Endothelial cell of umbilical vein (primary cell): ENCODE measurements around the gene TMEM229B. TPM values are rescaled to one million over a fixed set of nuclear protein-coding genes. Genes with fewer than 3 reads are reported as not detected.

ENCODE experiments used
- BruUV-seq: library from RNA; stranded (reverse); fragments of 400-500 nt; replicated peaks from 2 replicates; lab custom pipeline; 2021; lab: Mats Ljungman, UMichigan
- CTCF ChIA-PET: fragments of 300-600, 350-600 bp; sonication (Branson Sonifier 250); formaldehyde crosslinking; loops from one replicate; lab custom pipeline; 2021; ENCODE audit warnings: antibody characterized with exemption, inconsistent platforms; lab: Charles Lee
- POLR2A ChIA-PET: fragments of 300-600, 350-600 bp; sonication (Branson Sonifier 250); formaldehyde crosslinking; loops from one replicate; lab custom pipeline; 2021; ENCODE audit warnings: antibody characterized with exemption, inconsistent platforms; lab: Charles Lee
- DNase-seq: peaks from one replicate; pipeline ENCODE4 v3.0.0-alpha.2; 2011; ENCODE audit warnings: low read depth, low spot score
- FAIRE-seq: peaks from 2 replicates; lab custom pipeline; 2011; peaks lifted over from hg19 to GRCh38; lab: Jason Lieb, UNC
- H2AFZ ChIP-seq: 2 replicates; pipeline ENCODE4 v1.6.0; 2012; ENCODE audit warnings: low read depth, low read length, control low read depth, inconsistent platforms
- H3K27ac ChIP-seq: 2 replicates; pipeline ENCODE4 v1.5.1; 2011; ENCODE audit warnings: low read depth, mild to moderate bottlenecking, control low read depth, low read length, moderate library complexity; ENCODE audit not compliant: insufficient read depth
- H3K27me3 ChIP-seq, 2 experiments: 2 replicates each; pipeline versions ENCODE4 v1.6.0 to v1.6.1; 2011; ENCODE audit warnings: low read length in 2 of 2, mixed read lengths in 1 of 2; ENCODE audit not compliant: control insufficient read depth in 2 of 2, insufficient read depth in 2 of 2
- H3K36me3 ChIP-seq, 2 experiments: 2 replicates in 1 of 2; 3 replicates in 1 of 2; pipeline ENCODE4 v1.5.1; 2011; ENCODE audit warnings: low read length in 2 of 2, mild to moderate bottlenecking in 1 of 2, moderate library complexity in 1 of 2; ENCODE audit not compliant: control insufficient read depth in 2 of 2, insufficient read depth in 2 of 2; ENCODE audit errors: extremely low read depth in 1 of 2
- H3K4me1 ChIP-seq: 3 replicates; pipeline ENCODE4 v1.5.1; 2011; ENCODE audit warnings: mild to moderate bottlenecking, low read length; ENCODE audit not compliant: control insufficient read depth, insufficient read depth; ENCODE audit errors: extremely low read depth
- H3K4me2 ChIP-seq: 2 replicates; pipeline ENCODE4 v1.6.1; 2011; ENCODE audit warnings: low read length, control low read depth, mixed read lengths; ENCODE audit not compliant: insufficient read depth
- H3K4me3 ChIP-seq, 3 experiments: fragments of 200-600 bp in 1 of 3; sonication (generic), shearing (Covaris generic) in 1 of 3; replicated peaks in 1 of 3; 2 replicates each; pipeline ENCODE4 v1.5.1; 2011 to 2016; ENCODE audit warnings: control low read depth in 3 of 3, low read length in 3 of 3, mild to moderate bottlenecking in 2 of 3, inconsistent platforms in 1 of 3, low read depth in 1 of 3, moderate library complexity in 1 of 3; ENCODE audit not compliant: insufficient read depth in 1 of 3
- H3K79me2 ChIP-seq: 2 replicates; pipeline ENCODE4 v1.6.0; 2012; ENCODE audit warnings: low read length, inconsistent platforms; ENCODE audit not compliant: control insufficient read depth, insufficient read depth
- H3K9ac ChIP-seq: replicated peaks from 2 replicates; pipeline ENCODE3; 2011; ENCODE audit warnings: low read length, control low read depth; ENCODE audit not compliant: insufficient read depth; ENCODE audit errors: extremely low read depth
- H3K9me1 ChIP-seq: replicated peaks from 3 replicates; pipeline ENCODE4 v1.6.0; 2011; ENCODE audit warnings: mild to moderate bottlenecking, low read length; ENCODE audit not compliant: control insufficient read depth, insufficient read depth; ENCODE audit errors: extremely low read depth
- H3K9me3 ChIP-seq: replicated peaks from 2 replicates; pipeline ENCODE4 v1.5.1; 2012; ENCODE audit warnings: low read length, inconsistent platforms; ENCODE audit not compliant: control insufficient read depth, insufficient read depth
- H4K20me1 ChIP-seq: replicated peaks from 2 replicates; pipeline ENCODE3; 2011; ENCODE audit warnings: mild to moderate bottlenecking, low read length; ENCODE audit not compliant: control insufficient read depth, insufficient read depth; ENCODE audit errors: extremely low read depth
- CTCF ChIP-seq, 2 donors: IDR thresholded peaks; 1 replicate in 1 of 2; 2 replicates in 1 of 2; pipeline ENCODE4 v1.5.1; 2011; ENCODE audit warnings: low read length in 2 of 2, mild to moderate bottlenecking in 2 of 2, moderate library complexity in 2 of 2, control low read depth in 1 of 2, inconsistent platforms in 1 of 2, low read depth in 1 of 2; ENCODE audit not compliant: insufficient read depth in 1 of 2; ENCODE audit errors: extremely low read depth in 1 of 2
- EZH2 ChIP-seq: IDR thresholded peaks from 2 replicates; pipeline ENCODE4 v1.6.1; 2012; ENCODE audit warnings: borderline replicate concordance, low read depth, mild to moderate bottlenecking, moderate library complexity, low read length, inconsistent platforms; ENCODE audit not compliant: severe bottlenecking
- FOS ChIP-seq: IDR thresholded peaks from 2 replicates; pipeline ENCODE4 v1.6.1; 2011; ENCODE audit warnings: mild to moderate bottlenecking, low read length, moderate library complexity, borderline replicate concordance; ENCODE audit not compliant: insufficient read depth
- GATA2 ChIP-seq: IDR thresholded peaks from 2 replicates; pipeline ENCODE4 v1.7.0; 2011; ENCODE audit warnings: low read depth, mild to moderate bottlenecking, moderate library complexity, mixed read lengths, low read length; ENCODE audit not compliant: insufficient read length, insufficient read depth
- JUN ChIP-seq: IDR thresholded peaks from 2 replicates; pipeline ENCODE4 v1.6.1; 2011; ENCODE audit warnings: borderline replicate concordance, low read depth; ENCODE audit not compliant: insufficient read length, insufficient read depth
- MAX ChIP-seq: IDR thresholded peaks from 2 replicates; pipeline ENCODE4 v1.6.1; 2011; ENCODE audit not compliant: insufficient read depth, insufficient read length
- MYC ChIP-seq: IDR thresholded peaks from one replicate; pipeline ENCODE4 v1.6.1; 2011; ENCODE audit warnings: mild to moderate bottlenecking, low read depth, low read length
- POLR2A ChIP-seq: IDR thresholded peaks from 2 replicates; pipeline ENCODE4 v1.6.1; 2012; ENCODE audit warnings: low read depth, mild to moderate bottlenecking, control low read depth, low read length
- POLR2AphosphoS5 ChIP-seq: IDR thresholded peaks from 2 replicates; pipeline ENCODE4 v1.6.1; 2012; ENCODE audit warnings: low read depth, mild to moderate bottlenecking, control low read depth, low read length, moderate library complexity; ENCODE audit not compliant: insufficient read depth
- dilution Hi-C: fragments of 300-500 bp; cut with MboI; formaldehyde crosslinking; loops from one replicate; pipeline ENCODE4 v1.15.0; 2019; ENCODE audit warnings: low sequenced_read_pairs; ENCODE audit not compliant: extremely low pct_ligation_motif_present
- intact Hi-C: fragments of 100-400 bp; cut with micrococcal nuclease; formaldehyde crosslinking; loops from one replicate; pipeline ENCODE4 v1.10.0; 2022
- polyA plus RNA-seq, 4 experiments: library from polyadenylated mRNA; depleted of rRNA in 3 of 4; stranded (reverse) in 3 of 4; unstranded in 1 of 4; fragments of >200 nt; gene quantifications; 2 replicates each; pipeline versions ENCODE4 v1.2.1 to v1.2.3, GENCODE V29; 2011 to 2012; ENCODE audit warnings: missing spikeins in 1 of 4
- total RNA-seq: library from RNA; stranded (reverse); gene quantifications from 2 replicates; pipeline ENCODE4 v1.2.3, GENCODE V29; 2021

Gene TMEM229B
- total and polyA plus RNA-seq, 2 donors (not counting 3 experiments of a cell fraction or from before 2014, with no cell fraction given): 0.03 TPM; not detected in 1

GRCh38 chr14:67486890-67487289 is 1.6 kb downstream of the TMEM229B start:
- BruUV-seq: no TSS peak
- DNase-seq (no peak), FAIRE-seq (no peak)
- Histone ChIP-seq H3K27ac (no peak overlapping the region), H3K79me2 (no peaks in the 10 kb centered on the region), H3K9ac (no peak overlapping the region), H3K4me1 (no peaks in the 10 kb centered on the region), H3K4me3 (no peak overlapping the region), H4K20me1 (no peaks in the 10 kb centered on the region), H3K27me3 (peaks cover 0 to 2% of the 10 kb centered on the region in 2 experiments), H3K9me1 (no peaks in the 10 kb centered on the region), H2AFZ (no peak overlapping the region), H3K36me3 (no peaks in the 10 kb centered on the region), H3K9me3 (no peaks in the 10 kb centered on the region), H3K4me2 (no peak overlapping the region)
- dilution Hi-C loops (no loop called here), intact Hi-C loops (no loop called here)
- TF ChIP-seq CTCF (IDR thresholded peaks at IDR 0.05; ENCODE audit: extremely low read depth in 1 of 2, insufficient read depth in 1 of 2, low read depth in 1 of 2, low read length in 2 of 2) (no peak), JUN (no peak), POLR2A (no peak), POLR2AphosphoS5 (no peak), FOS (no peak), MYC (no peak), GATA2 (no peak), MAX (no peak), EZH2 (no peak)
- ChIA-PET POLR2A (no interaction called here), CTCF (interaction anchor here (0.8 kb wide), 1 partner anchor 31 kb away, joined by 3 read pairs; no protein-coding TSS in a partner anchor)
